ENCODE data around the gene FLRT1. TPM values are rescaled to one million over a fixed set of nuclear protein-coding genes. Genes with fewer than 3 reads are reported as not detected.

The FLRT1 gene
- total and polyA plus RNA-seq, 2 experiments from 2014 or later, result 0.76 to 1.1 TPM

GRCh38 chr11:64084146-64084950 lies 48.6 kb downstream of the FLRT1 start (continued):
- TF ChIP-seq CTCF (conservative IDR thresholded peaks at IDR 0.05; ENCODE audit: low read depth in 2 of 2) (no peak), ETS1 (IDR thresholded peaks at IDR 0.05) (no peak), STAT1 (IDR thresholded peaks at IDR 0.05; ENCODE audit: unreplicated experiment) (no peak)

GRCh38 chr11:64084951-64085710 lies 49.4 kb downstream of the FLRT1 start:
- Mint-ChIP-seq H3K36me3 (ENCODE audit: low read depth) (no peaks in the 10 kb centered on the region), H3K27ac (no peak overlapping the region), H3K4me3 (no peak overlapping the region), H3K4me1 (peaks cover 12% of the 10 kb centered on the region), H3K27me3 (ENCODE audit: insufficient read depth, low read depth, poor library complexity) (peaks cover 28% of the 10 kb centered on the region), H3K9me3 (no peaks in the 10 kb centered on the region)
- peaks cover 2% of the 10 kb centered on the region for H3K4me1 ChIP-seq (ENCODE audit: insufficient read depth)
- no peaks in the 10 kb centered on the region for H3K79me2 ChIP-seq (replicated peaks; ENCODE audit: insufficient read depth)
- no peak overlapping the region for H2AFZ ChIP-seq
- ATAC-seq, result no peak
- no peaks in the 10 kb centered on the region for H3K9me2 ChIP-seq (ENCODE audit: insufficient read depth)
- no peak overlapping the region for H3K27ac ChIP-seq (ENCODE audit: low read depth)
- H3K4me3 ChIP-seq, result no peak overlapping the region
- H3F3A ChIP-seq (replicated peaks; ENCODE audit: low read depth), result 0 out of 2 replicates have a peak, but pooled peaks cover 2% of the 10 kb centered on the region
- H4K20me1 ChIP-seq (replicated peaks; ENCODE audit: insufficient read depth), result peaks cover 18% of the 10 kb centered on the region
- H3K36me3 ChIP-seq (ENCODE audit: insufficient read depth), result no peaks in the 10 kb centered on the region
- peaks cover 26% of the 10 kb centered on the region for H3K27me3 ChIP-seq (ENCODE audit: insufficient read depth)
- no peak for DNase-seq (ENCODE audit: low spot score)
- no peak overlapping the region for H3K4me2 ChIP-seq
- no peak for TF ChIP-seq JUNB (IDR thresholded peaks at IDR 0.05; ENCODE audit: unreplicated experiment)
- no peak for TF ChIP-seq ZNF114 (CRISPR knock-in tag; IDR thresholded peaks at IDR 0.05)
- TF ChIP-seq NANOG (IDR thresholded peaks at IDR 0.05; ENCODE audit: borderline replicate concordance), result no peak
- no peak for TF ChIP-seq EZH2phosphoT487 (IDR thresholded peaks at IDR 0.05; ENCODE audit: unreplicated experiment)
- TF ChIP-seq CTCF (conservative IDR thresholded peaks at IDR 0.05; ENCODE audit: low read depth in 2 of 2), result no peak
- no peak for TF ChIP-seq ETS1 (IDR thresholded peaks at IDR 0.05)
- TF ChIP-seq STAT1 (IDR thresholded peaks at IDR 0.05; ENCODE audit: unreplicated experiment), result no peak
- no peak for TF ChIP-seq CREB1 (CRISPR knock-in tag; IDR thresholded peaks at IDR 0.05; ENCODE audit: low read depth)
- TF ChIP-seq ZNF462 (CRISPR knock-in tag; IDR thresholded peaks at IDR 0.05), result no peak
